ENCODE measurements around the gene ADAM12. TPM values are rescaled to one million over a fixed set of nuclear protein-coding genes. Genes with fewer than 3 reads are reported as not detected.

The ADAM12 gene
- total RNA-seq, 1 experiment from 2014 or later, result not detected

GRCh38 chr10:126334272-126334671 is 54.0 kb downstream of the ADAM12 start:
- Histone ChIP-seq H3K9me3 (ENCODE audit: low read length) (no peaks in the 10 kb centered on the region), H3K9me2 (replicated peaks; ENCODE audit: insufficient read depth, low read length) (no peaks in the 10 kb centered on the region), H2AFZ (ENCODE audit: low read length) (no peak overlapping the region), H4K20me1 (ENCODE audit: insufficient read depth, low read depth, low read length) (no peaks in the 10 kb centered on the region), H3K79me2 (ENCODE audit: low read length) (no peaks in the 10 kb centered on the region), H3K4me2 (ENCODE audit: low read depth, low read length, poor library complexity, severe bottlenecking) (no peak overlapping the region), H3K27me3 (ENCODE audit: low read length) (no peaks in the 10 kb centered on the region), H3K27ac (ENCODE audit: low read length) (no peak overlapping the region), H3K9ac (ENCODE audit: low read length) (no peak overlapping the region), H3K4me1 (ENCODE audit: low read length) (no peaks in the 10 kb centered on the region), H3K36me3 (ENCODE audit: insufficient read depth, low read length) (no peaks in the 10 kb centered on the region), H3K4me3 (ENCODE audit: low read length) (no peak overlapping the region)
- DNase-seq, result no peak

- no peak for DNase-seq
- no peak overlapping the region for H2AFZ ChIP-seq (ENCODE audit: low read length)
- H3K79me2 ChIP-seq (ENCODE audit: low read length), result no peaks in the 10 kb centered on the region
Observed at GRCh38 chr10:126332576-126332975, 55.7 kb downstream of the ADAM12 start.

GRCh38 chr10:126331101-126331500 is 57.2 kb downstream of the ADAM12 start:
- H3K27me3 ChIP-seq (ENCODE audit: low read length), result no peaks in the 10 kb centered on the region
- H3K4me3 ChIP-seq (ENCODE audit: low read length), result no peak overlapping the region
- H3K9ac ChIP-seq (ENCODE audit: low read length), result no peak overlapping the region
- no peaks in the 10 kb centered on the region for H3K9me2 ChIP-seq (replicated peaks; ENCODE audit: insufficient read depth, low read length)
- H3K9me3 ChIP-seq (ENCODE audit: low read length), result no peaks in the 10 kb centered on the region
- H3K4me2 ChIP-seq (ENCODE audit: low read depth, low read length, poor library complexity, severe bottlenecking), result no peak overlapping the region
- DNase-seq, result no peak
- H3K4me1 ChIP-seq (ENCODE audit: low read length), result no peaks in the 10 kb centered on the region
- no peaks in the 10 kb centered on the region for H3K36me3 ChIP-seq (ENCODE audit: insufficient read depth, low read length)
- no peaks in the 10 kb centered on the region for H3K79me2 ChIP-seq (ENCODE audit: low read length)
- H3K27ac ChIP-seq (ENCODE audit: low read length), result no peak overlapping the region
- no peaks in the 10 kb centered on the region for H4K20me1 ChIP-seq (ENCODE audit: insufficient read depth, low read depth, low read length)
- H2AFZ ChIP-seq (ENCODE audit: low read length), result no peak overlapping the region

More at GRCh38 chr10:126332576-126332975, 55.7 kb downstream of the ADAM12 start:
- no peaks in the 10 kb centered on the region for H4K20me1 ChIP-seq (ENCODE audit: insufficient read depth, low read depth, low read length)
- no peak overlapping the region for H3K9ac ChIP-seq (ENCODE audit: low read length)
- H3K4me3 ChIP-seq (ENCODE audit: low read length), result no peak overlapping the region
- H3K36me3 ChIP-seq (ENCODE audit: insufficient read depth, low read length), result no peaks in the 10 kb centered on the region
- H3K9me2 ChIP-seq (replicated peaks; ENCODE audit: insufficient read depth, low read length), result no peaks in the 10 kb centered on the region
- H3K9me3 ChIP-seq (ENCODE audit: low read length), result no peaks in the 10 kb centered on the region
- H3K4me1 ChIP-seq (ENCODE audit: low read length), result no peaks in the 10 kb centered on the region
- no peaks in the 10 kb centered on the region for H3K27me3 ChIP-seq (ENCODE audit: low read length)
- no peak overlapping the region for H3K27ac ChIP-seq (ENCODE audit: low read length)
- H3K4me2 ChIP-seq (ENCODE audit: low read depth, low read length, poor library complexity, severe bottlenecking), result no peak overlapping the region

- Histone ChIP-seq H4K20me1 (ENCODE audit: insufficient read depth, low read depth, low read length) (no peaks in the 10 kb centered on the region), H3K36me3 (ENCODE audit: insufficient read depth, low read length) (no peaks in the 10 kb centered on the region), H3K9me3 (ENCODE audit: low read length) (no peaks in the 10 kb centered on the region), H2AFZ (ENCODE audit: low read length) (no peak overlapping the region), H3K4me1 (ENCODE audit: low read length) (no peaks in the 10 kb centered on the region), H3K27ac (ENCODE audit: low read length) (no peak overlapping the region), H3K4me2 (ENCODE audit: low read depth, low read length, poor library complexity, severe bottlenecking) (no peak overlapping the region), H3K79me2 (ENCODE audit: low read length) (no peaks in the 10 kb centered on the region), H3K27me3 (ENCODE audit: low read length) (no peaks in the 10 kb centered on the region), H3K9ac (ENCODE audit: low read length) (no peak overlapping the region), H3K4me3 (ENCODE audit: low read length) (no peak overlapping the region), H3K9me2 (replicated peaks; ENCODE audit: insufficient read depth, low read length) (no peaks in the 10 kb centered on the region)
- no peak for DNase-seq
Observed at GRCh38 chr10:126324826-126325225, 63.5 kb downstream of the ADAM12 start.

GRCh38 chr10:126321440-126321839 is 66.8 kb downstream of the ADAM12 start:
- Histone ChIP-seq H3K9me3 (ENCODE audit: low read length) (no peaks in the 10 kb centered on the region), H4K20me1 (ENCODE audit: insufficient read depth, low read depth, low read length) (no peaks in the 10 kb centered on the region), H2AFZ (ENCODE audit: low read length) (no peak overlapping the region), H3K4me2 (ENCODE audit: low read depth, low read length, poor library complexity, severe bottlenecking) (no peak overlapping the region), H3K79me2 (ENCODE audit: low read length) (no peaks in the 10 kb centered on the region), H3K9ac (ENCODE audit: low read length) (no peak overlapping the region), H3K9me2 (replicated peaks; ENCODE audit: insufficient read depth, low read length) (no peaks in the 10 kb centered on the region), H3K27ac (ENCODE audit: low read length) (no peak overlapping the region), H3K4me3 (ENCODE audit: low read length) (no peak overlapping the region), H3K27me3 (ENCODE audit: low read length) (no peaks in the 10 kb centered on the region), H3K36me3 (ENCODE audit: insufficient read depth, low read length) (no peaks in the 10 kb centered on the region), H3K4me1 (ENCODE audit: low read length) (no peaks in the 10 kb centered on the region)
- no peak for DNase-seq

GRCh38 chr10:126317751-126318150 is 70.5 kb downstream of the ADAM12 start:
- H2AFZ ChIP-seq (ENCODE audit: low read length), result no peak overlapping the region
- no peak overlapping the region for H3K4me3 ChIP-seq (ENCODE audit: low read length)
- no peak for DNase-seq

GRCh38 chr10:126315494-126316177 is 72.6 kb downstream of the ADAM12 start:
- Histone ChIP-seq H3K27ac (ENCODE audit: low read length) (no peak overlapping the region), H3K27me3 (ENCODE audit: low read length) (no peaks in the 10 kb centered on the region), H3K9me2 (replicated peaks; ENCODE audit: insufficient read depth, low read length) (no peaks in the 10 kb centered on the region), H2AFZ (ENCODE audit: low read length) (no peak overlapping the region), H4K20me1 (ENCODE audit: insufficient read depth, low read depth, low read length) (no peaks in the 10 kb centered on the region), H3K4me1 (ENCODE audit: low read length) (no peaks in the 10 kb centered on the region), H3K36me3 (ENCODE audit: insufficient read depth, low read length) (no peaks in the 10 kb centered on the region), H3K4me2 (ENCODE audit: low read depth, low read length, poor library complexity, severe bottlenecking) (no peak overlapping the region), H3K79me2 (ENCODE audit: low read length) (no peaks in the 10 kb centered on the region), H3K9ac (ENCODE audit: low read length) (no peak overlapping the region), H3K4me3 (ENCODE audit: low read length) (no peak overlapping the region), H3K9me3 (ENCODE audit: low read length) (no peaks in the 10 kb centered on the region)
- DNase-seq, result no peak

More at GRCh38 chr10:126317751-126318150, 70.5 kb downstream of the ADAM12 start:
- Histone ChIP-seq H3K36me3 (ENCODE audit: insufficient read depth, low read length) (no peaks in the 10 kb centered on the region), H4K20me1 (ENCODE audit: insufficient read depth, low read depth, low read length) (no peaks in the 10 kb centered on the region), H3K79me2 (ENCODE audit: low read length) (no peaks in the 10 kb centered on the region), H3K9me2 (replicated peaks; ENCODE audit: insufficient read depth, low read length) (no peaks in the 10 kb centered on the region), H3K4me1 (ENCODE audit: low read length) (no peaks in the 10 kb centered on the region), H3K9me3 (ENCODE audit: low read length) (no peaks in the 10 kb centered on the region), H3K4me2 (ENCODE audit: low read depth, low read length, poor library complexity, severe bottlenecking) (no peak overlapping the region), H3K27ac (ENCODE audit: low read length) (no peak overlapping the region), H3K27me3 (ENCODE audit: low read length) (no peaks in the 10 kb centered on the region), H3K9ac (ENCODE audit: low read length) (no peak overlapping the region)

GRCh38 chr10:126314863-126315493 is 73.3 kb downstream of the ADAM12 start:
- no peaks in the 10 kb centered on the region for H3K9me3 ChIP-seq (ENCODE audit: low read length)
- no peak overlapping the region for H3K27ac ChIP-seq (ENCODE audit: low read length)
- H3K9me2 ChIP-seq (replicated peaks; ENCODE audit: insufficient read depth, low read length), result no peaks in the 10 kb centered on the region
- no peak overlapping the region for H3K9ac ChIP-seq (ENCODE audit: low read length)
- H3K4me3 ChIP-seq (ENCODE audit: low read length), result no peak overlapping the region
- no peaks in the 10 kb centered on the region for H3K4me1 ChIP-seq (ENCODE audit: low read length)
- no peaks in the 10 kb centered on the region for H3K79me2 ChIP-seq (ENCODE audit: low read length)
- no peak for DNase-seq
- H3K27me3 ChIP-seq (ENCODE audit: low read length), result no peaks in the 10 kb centered on the region
- no peak overlapping the region for H3K4me2 ChIP-seq (ENCODE audit: low read depth, low read length, poor library complexity, severe bottlenecking)
- no peaks in the 10 kb centered on the region for H3K36me3 ChIP-seq (ENCODE audit: insufficient read depth, low read length)
- no peak overlapping the region for H2AFZ ChIP-seq (ENCODE audit: low read length)
- no peaks in the 10 kb centered on the region for H4K20me1 ChIP-seq (ENCODE audit: insufficient read depth, low read depth, low read length)
